GM12864 (cell line): ENCODE results near the gene RFPL4A.
"Not testable (repeated sequence)": the region's sequence is repeated elsewhere in the genome, so short reads cannot be mapped to it uniquely, and the experiment has no call there.

ENCODE experiments used
- DNase-seq: peaks from one replicate; pipeline ENCODE4 v3.0.0-alpha.2; 2011; ENCODE audit warnings: low read depth
- H3K4me3 ChIP-seq: 2 replicates; pipeline ENCODE4 v1.5.1; 2011; ENCODE audit warnings: mild to moderate bottlenecking, low read depth, low read length, control low read depth
- TF ChIP-seq, protein P1 (sequence below): IDR thresholded peaks from 2 replicates; pipeline ENCODE4 v1.5.1; 2011; ENCODE audit warnings: low read depth, mild to moderate bottlenecking, moderate library complexity, low read length, control low read depth, inconsistent platforms; ENCODE audit errors: missing control alignments

RFPL4A gene

DNA sequence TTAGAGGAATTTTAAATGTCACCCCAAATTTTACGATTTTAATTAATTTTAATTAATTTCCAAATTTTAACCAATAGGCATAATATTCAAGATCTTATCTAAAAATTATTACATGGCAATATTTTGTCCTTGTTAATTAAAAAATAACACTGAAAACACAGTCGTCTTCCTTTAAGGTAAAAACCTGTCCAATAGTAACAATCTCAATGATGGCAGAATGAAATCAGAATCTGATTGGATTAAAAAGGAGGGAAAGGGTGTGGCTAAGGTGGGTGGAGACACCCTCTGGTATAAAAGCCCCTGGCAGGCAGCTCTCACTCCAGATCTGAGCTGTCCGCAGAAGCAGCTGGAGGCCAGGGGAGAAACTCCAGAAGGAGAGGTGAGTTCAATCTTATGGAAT is at the start of gene RFPL4A:
TSS of gene RFPL4A (plus strand) at position 301 of the 400 bp plus-strand sequence. CDS start 2,704 bp downstream, outside the sequence.
- not testable (repeated sequence) for DNase-seq, H3K4me3 ChIP-seq

GRCh38 chr19:55711719-55712118 is 47.2 kb upstream of the RFPL4A start:
- no peak for DNase-seq
- TF ChIP-seq, protein P1, sequence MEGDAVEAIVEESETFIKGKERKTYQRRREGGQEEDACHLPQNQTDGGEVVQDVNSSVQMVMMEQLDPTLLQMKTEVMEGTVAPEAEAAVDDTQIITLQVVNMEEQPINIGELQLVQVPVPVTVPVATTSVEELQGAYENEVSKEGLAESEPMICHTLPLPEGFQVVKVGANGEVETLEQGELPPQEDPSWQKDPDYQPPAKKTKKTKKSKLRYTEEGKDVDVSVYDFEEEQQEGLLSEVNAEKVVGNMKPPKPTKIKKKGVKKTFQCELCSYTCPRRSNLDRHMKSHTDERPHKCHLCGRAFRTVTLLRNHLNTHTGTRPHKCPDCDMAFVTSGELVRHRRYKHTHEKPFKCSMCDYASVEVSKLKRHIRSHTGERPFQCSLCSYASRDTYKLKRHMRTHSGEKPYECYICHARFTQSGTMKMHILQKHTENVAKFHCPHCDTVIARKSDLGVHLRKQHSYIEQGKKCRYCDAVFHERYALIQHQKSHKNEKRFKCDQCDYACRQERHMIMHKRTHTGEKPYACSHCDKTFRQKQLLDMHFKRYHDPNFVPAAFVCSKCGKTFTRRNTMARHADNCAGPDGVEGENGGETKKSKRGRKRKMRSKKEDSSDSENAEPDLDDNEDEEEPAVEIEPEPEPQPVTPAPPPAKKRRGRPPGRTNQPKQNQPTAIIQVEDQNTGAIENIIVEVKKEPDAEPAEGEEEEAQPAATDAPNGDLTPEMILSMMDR, result no peak
- no peak overlapping the region for H3K4me3 ChIP-seq

GRCh38 chr19:55712804-55713631 is 45.9 kb upstream of the RFPL4A start:
- no peak for DNase-seq
- TF ChIP-seq, protein P1, result no peak

DNA sequence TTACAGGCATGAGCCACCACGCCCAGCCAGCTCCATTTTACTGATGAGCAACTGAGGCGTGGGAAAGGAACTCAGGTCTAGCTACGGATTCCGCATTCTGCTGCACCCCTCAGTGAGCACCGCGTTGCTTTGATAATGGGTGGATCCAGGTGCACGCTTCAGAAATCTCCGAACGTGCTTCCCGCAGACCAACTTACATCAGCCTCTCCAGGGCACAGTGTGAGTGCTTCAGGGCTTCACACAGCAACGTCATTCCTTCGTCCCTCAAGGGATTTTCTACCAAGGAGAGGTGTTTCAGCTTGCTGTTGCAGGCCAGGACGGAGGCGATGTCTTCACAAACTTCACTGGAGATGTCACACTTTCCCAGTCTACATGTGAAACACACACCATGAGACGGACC is 42.4 kb upstream of the RFPL4A start:
- DNase-seq, result no peak
- TF ChIP-seq, protein P1, result no peak
- H3K4me3 ChIP-seq, result no peak overlapping the region

More at GRCh38 chr19:55712804-55713631, 45.9 kb upstream of the RFPL4A start:
- no peak overlapping the region for H3K4me3 ChIP-seq

GRCh38 chr19:55717251-55717650 is 41.6 kb upstream of the RFPL4A start:
- TF ChIP-seq, protein P1, result no peak
- no peak overlapping the region for H3K4me3 ChIP-seq
- DNase-seq, result no peak

DNA sequence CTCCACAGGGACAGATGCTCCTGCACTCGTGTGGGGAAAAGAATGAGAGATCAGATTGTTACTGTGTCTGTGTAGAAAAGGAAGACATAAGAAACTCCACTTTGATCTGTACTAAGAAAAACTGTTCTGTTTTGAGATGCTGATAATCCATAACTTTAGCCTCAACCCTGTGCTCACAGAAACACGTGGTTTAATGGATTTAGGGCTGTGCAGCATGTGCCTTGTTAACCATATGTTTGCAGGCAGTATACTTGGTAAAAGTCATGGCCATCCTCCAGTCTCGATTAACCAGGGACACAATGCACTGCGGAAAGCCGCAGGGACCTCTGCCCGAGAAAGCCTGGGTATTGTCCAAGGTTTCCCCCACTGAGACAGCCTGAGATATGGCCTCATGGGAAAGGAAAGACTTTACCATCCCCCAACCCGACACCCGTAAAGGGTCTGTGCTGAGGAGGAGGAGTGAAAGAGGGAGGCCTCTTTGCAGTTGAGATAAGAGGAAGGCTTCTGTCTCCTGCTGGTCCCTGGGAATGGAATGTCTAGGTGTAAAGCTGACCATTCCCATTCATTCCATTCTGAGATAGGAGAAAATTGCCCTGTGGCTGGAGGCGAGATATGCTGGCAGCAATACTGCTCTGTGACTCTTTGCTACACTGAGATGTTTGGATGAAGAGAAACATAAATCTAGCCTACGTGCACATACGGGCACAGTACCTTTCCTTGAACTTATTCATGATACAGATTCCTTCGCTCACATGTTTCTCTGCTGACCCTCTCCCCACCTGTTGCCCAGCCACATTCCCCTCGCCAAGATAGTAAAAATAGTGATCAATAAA is 40.8 kb upstream of the RFPL4A start:
- H3K4me3 ChIP-seq, DNase-seq: not testable (repeated sequence)

- no peak overlapping the region for H3K4me3 ChIP-seq
- TF ChIP-seq, protein P1, result no peak
- DNase-seq, result no peak
Observed at GRCh38 chr19:55720214-55720746, 38.6 kb upstream of the RFPL4A start.
